Tibial nerve (tissue), 4 donors: ENCODE data around the gene CLASP2. TPM values are rescaled to one million over a fixed set of nuclear protein-coding genes. Genes with fewer than 3 reads are reported as not detected.

Experiments used
- DNase-seq, 2 donors: peaks; one replicate each; pipeline ENCODE4 v3.0.0-alpha.2; 2019; ENCODE audit warnings: low spot score in 2 of 2
- H3K27ac ChIP-seq, 4 donors: fragments of 200-600 bp; sonication (generic) in 3 of 4; one replicate each; pipeline ENCODE4 v1.5.1; 2017 to 2019; ENCODE audit warnings: mild to moderate bottlenecking in 1 of 4
- H3K27me3 ChIP-seq, 2 donors: fragments of 200-600 bp; sonication (generic) in 1 of 2; one replicate each; pipeline versions ENCODE4 v1.5.1 to v1.6.0; 2017 to 2019
- H3K36me3 ChIP-seq, 3 donors: fragments of 200-600 bp; sonication (generic); one replicate each; pipeline ENCODE4 v1.5.1; 2018 to 2019
- H3K4me1 ChIP-seq, 4 donors: fragments of 200-600 bp; sonication (generic) in 3 of 4; one replicate each; pipeline ENCODE4 v1.5.1; 2017 to 2019
- H3K4me3 ChIP-seq, 4 donors: fragments of 200-600 bp; sonication (generic) in 3 of 4; one replicate each; pipeline ENCODE4 v1.5.1; 2017 to 2019; ENCODE audit warnings: mild to moderate bottlenecking in 1 of 4, moderate library complexity in 1 of 4
- H3K9me3 ChIP-seq, 4 donors: fragments of 200-600 bp; sonication (generic) in 3 of 4; one replicate each; pipeline ENCODE4 v1.5.1; 2017 to 2019
- CTCF ChIP-seq, 5 experiments: fragments of 200-600 bp in 3 of 5; fragments of 450-650 bp in 2 of 5; sonication (generic) in 3 of 5; IDR thresholded peaks; one replicate each; pipeline ENCODE4 v1.5.1; 2016 to 2019; ENCODE audit warnings: antibody characterized with exemption in 5 of 5, mild to moderate bottlenecking in 3 of 5, moderate library complexity in 2 of 5
- EP300 ChIP-seq, 2 donors: sonication (generic); formaldehyde crosslinking; IDR thresholded peaks; one replicate each; pipeline ENCODE4 v1.6.1; 2017; ENCODE audit warnings: antibody characterized with exemption in 2 of 2, mild to moderate bottlenecking in 1 of 2
- POLR2A ChIP-seq, 2 donors: fragments of 450-650 bp; IDR thresholded peaks; one replicate each; pipeline ENCODE4 v1.6.1; 2017; ENCODE audit warnings: antibody characterized with exemption in 2 of 2, mild to moderate bottlenecking in 2 of 2, moderate library complexity in 2 of 2
- WGBS, 2 donors: methylation state at CpG; one replicate each; pipeline ENCODE4 v1.1.5; 2018; 5-methylcytosine and 5-hydroxymethylcytosine counted together
- total RNA-seq, 4 donors: library from RNA; depleted of rRNA; stranded (reverse); fragments of >200 nt; gene quantifications; one replicate each; pipeline ENCODE4 v1.1.0, GENCODE V29; 2016

CLASP2 gene
- total RNA-seq, 4 donors from 2014 or later = 95.1 to 161 (median 106) TPM

GRCh38 chr3:33525232-33525631 is 192.8 kb downstream of the CLASP2 start:
- H3K9me3 ChIP-seq = peaks cover 0 to 57% (median 14%) of the 10 kb centered on the region in 4 donors
- TF ChIP-seq EP300 (IDR thresholded peaks at IDR 0.05) (no peak), POLR2A (IDR thresholded peaks at IDR 0.05) (no peak), CTCF (IDR thresholded peaks at IDR 0.05) (no peak)
- WGBS, 2 donors = 90 to 92% methylated on average over 2 of the region's 2 CpGs
- no peak overlapping the region for H3K27ac ChIP-seq
- H3K36me3 ChIP-seq = peaks cover 0 to 80% (median 0%) of the 10 kb centered on the region in 3 donors
- no peaks in the 10 kb centered on the region for H3K27me3 ChIP-seq
- H3K4me3 ChIP-seq = no peak overlapping the region
- H3K4me1 ChIP-seq = no peaks in the 10 kb centered on the region
- DNase-seq = no peak

DNA sequence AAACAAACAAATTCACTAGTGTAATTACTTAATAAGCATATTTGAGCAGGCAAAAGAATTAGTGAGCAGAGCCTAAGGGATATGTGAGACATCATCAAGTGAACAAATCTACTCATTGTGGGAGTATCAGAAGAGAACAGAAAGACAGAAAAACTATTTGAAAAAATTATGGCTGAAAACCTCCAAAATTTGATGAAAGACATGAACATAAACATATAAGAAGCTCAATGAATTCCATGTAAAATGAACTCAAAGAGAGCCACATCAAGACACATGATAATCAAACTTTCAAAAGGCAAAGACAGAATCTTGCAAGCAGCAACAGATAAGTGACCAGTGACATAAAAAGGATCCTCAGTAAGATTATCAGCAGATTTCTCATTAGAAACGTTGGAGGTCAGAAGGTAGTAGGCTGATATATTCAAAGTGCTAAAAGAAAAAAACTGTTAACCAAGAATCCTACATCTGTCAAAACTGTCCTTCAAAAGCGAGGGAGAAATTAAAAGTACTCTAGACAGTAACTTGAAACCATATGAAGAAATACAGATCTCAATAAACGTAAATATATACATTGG is 194.9 kb downstream of the CLASP2 start:
- DNase-seq = no peak
- H3K27ac ChIP-seq = no peak overlapping the region
- 92 to 95% methylated on average over 3 of the region's 3 CpGs for WGBS, 2 donors
- H3K27me3 ChIP-seq = no peaks in the 10 kb centered on the region
- H3K36me3 ChIP-seq = peaks cover 0 to 68% (median 0%) of the 10 kb centered on the region in 3 donors
- TF ChIP-seq POLR2A (IDR thresholded peaks at IDR 0.05) (no peak), CTCF (IDR thresholded peaks at IDR 0.05) (no peak), EP300 (IDR thresholded peaks at IDR 0.05) (no peak)
- H3K4me3 ChIP-seq = no peak overlapping the region
- peaks cover 0 to 41% (median 8%) of the 10 kb centered on the region in 4 donors for H3K9me3 ChIP-seq
- no peaks in the 10 kb centered on the region for H3K4me1 ChIP-seq

- no peak for TF ChIP-seq EP300 (IDR thresholded peaks at IDR 0.05)
- TF ChIP-seq CTCF (IDR thresholded peaks at IDR 0.05) = no peak
- no peak for TF ChIP-seq POLR2A (IDR thresholded peaks at IDR 0.05)
- Histone ChIP-seq H3K27ac (no peak overlapping the region), H3K9me3 (peaks cover 0 to 28% (median 4%) of the 10 kb centered on the region in 4 donors), H3K36me3 (peaks cover 0 to 62% (median 0%) of the 10 kb centered on the region in 3 donors), H3K4me1 (no peaks in the 10 kb centered on the region), H3K4me3 (no peak overlapping the region), H3K27me3 (no peaks in the 10 kb centered on the region)
- no peak for DNase-seq
- 88 to 100% methylated on average over 1 of the region's 1 CpG for WGBS, 2 donors
Measured at GRCh38 chr3:33521736-33522135, 196.3 kb downstream of the CLASP2 start.

GRCh38 chr3:33513262-33513863 is 204.7 kb downstream of the CLASP2 start:
- no peak overlapping the region for H3K27ac ChIP-seq
- no peaks in the 10 kb centered on the region for H3K4me1 ChIP-seq
- no peaks in the 10 kb centered on the region for H3K9me3 ChIP-seq
- 96 to 97% methylated on average over 6 of the region's 6 CpGs for WGBS, 2 donors
- TF ChIP-seq POLR2A (IDR thresholded peaks at IDR 0.05) = no peak
- no peak for TF ChIP-seq CTCF (IDR thresholded peaks at IDR 0.05)
- TF ChIP-seq EP300 (IDR thresholded peaks at IDR 0.05) = no peak
- no peaks in the 10 kb centered on the region for H3K27me3 ChIP-seq
- DNase-seq = no peak
- H3K4me3 ChIP-seq = no peak overlapping the region
- peaks cover 3 to 79% (median 16%) of the 10 kb centered on the region in 3 donors for H3K36me3 ChIP-seq

GRCh38 chr3:33505027-33505426 is 213.0 kb downstream of the CLASP2 start:
- H3K27me3 ChIP-seq = no peaks in the 10 kb centered on the region
- H3K4me1 ChIP-seq = no peaks in the 10 kb centered on the region
- no peak overlapping the region for H3K4me3 ChIP-seq
- H3K36me3 ChIP-seq = peaks cover 0 to 93% (median 6%) of the 10 kb centered on the region in 3 donors
- H3K9me3 ChIP-seq = peaks cover 0 to 6% (median 0%) of the 10 kb centered on the region in 4 donors
- TF ChIP-seq POLR2A (IDR thresholded peaks at IDR 0.05) = no peak
- no peak for TF ChIP-seq CTCF (IDR thresholded peaks at IDR 0.05)
- TF ChIP-seq EP300 (IDR thresholded peaks at IDR 0.05) = no peak
- DNase-seq = no peak
- H3K27ac ChIP-seq = no peak overlapping the region
